Stomach (tissue), 4 donors: ENCODE data around the gene GCNT2.

Source experiments
- CTCF ChIP-seq, 7 experiments: fragments of 450-650 bp in 4 of 7; fragments of 200-600 bp in 3 of 7; sonication (generic) in 3 of 7; IDR thresholded peaks; one replicate each; pipeline ENCODE4 v1.5.1; 2016 to 2019; ENCODE audit warnings: antibody characterized with exemption in 7 of 7, control low read depth in 2 of 7, mild to moderate bottlenecking in 1 of 7
- EP300 ChIP-seq: sonication (generic); formaldehyde crosslinking; IDR thresholded peaks from one replicate; pipeline ENCODE4 v1.6.1; 2017; ENCODE audit warnings: antibody characterized with exemption
- POLR2A ChIP-seq, 4 donors: fragments of 450-650 bp; IDR thresholded peaks; one replicate each; pipeline ENCODE4 v1.6.1; 2016; ENCODE audit warnings: antibody characterized with exemption in 4 of 4, control low read depth in 2 of 4, mild to moderate bottlenecking in 1 of 4, moderate library complexity in 1 of 4
- POLR2AphosphoS5 ChIP-seq, 3 donors: sonication (generic); formaldehyde crosslinking; IDR thresholded peaks; one replicate each; pipeline ENCODE4 v1.6.1; 2016; ENCODE audit warnings: antibody characterized with exemption in 3 of 3

GRCh38 chr6:10521104-10521808 is at the start of gene GCNT2:
- no peak for TF ChIP-seq CTCF (IDR thresholded peaks at IDR 0.05)
- no peak for TF ChIP-seq EP300
- TF ChIP-seq POLR2A (IDR thresholded peaks at IDR 0.05), result peak in 1 of 4 donors; percentile 51
- TF ChIP-seq POLR2AphosphoS5 (IDR thresholded peaks at IDR 0.05), result peak in 2 of 3 donors; percentile 77 to 91
